ENCODE data around the gene PCSK4.

PCSK4 gene

GRCh38 chr19:1469255-1470054 lies 20.7 kb downstream of the PCSK4 start:
- peak in 1 of 6 experiments; percentile 33 for DNase-seq

DNA sequence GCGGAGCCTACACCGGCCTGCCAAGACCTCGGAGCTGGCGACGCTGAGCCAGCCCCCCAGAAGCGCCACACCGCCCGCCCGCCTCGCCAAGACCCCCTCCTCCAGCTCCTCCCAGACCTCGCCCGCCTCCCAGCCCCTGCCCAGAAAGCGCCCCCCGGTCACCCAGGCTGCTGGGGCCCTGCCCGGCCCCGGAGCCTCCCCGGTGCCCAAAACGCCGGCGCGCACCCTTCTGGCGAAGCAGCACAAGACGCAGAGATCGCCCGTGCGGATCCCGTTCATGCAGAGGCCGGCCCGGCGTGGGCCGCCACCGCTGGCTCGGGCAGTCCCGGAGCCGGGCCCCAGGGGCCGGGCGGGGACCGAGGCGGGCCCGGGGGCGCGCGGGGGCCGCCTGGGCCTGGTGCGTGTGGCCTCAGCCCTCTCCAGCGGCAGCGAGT lies 21.3 kb downstream of the PCSK4 start:
- peak in 1 of 6 experiments; percentile 33 for DNase-seq

- DNase-seq = no peak
Observed at GRCh38 chr19:1468274-1468820, 21.8 kb downstream of the PCSK4 start.

- DNase-seq = no peak
Observed at GRCh38 chr19:1467490-1468273, 22.5 kb downstream of the PCSK4 start.

- peak in 1 of 6 experiments; percentile 13 for DNase-seq
Observed at GRCh38 chr19:1467215-1467489, 23.0 kb downstream of the PCSK4 start.

DNA sequence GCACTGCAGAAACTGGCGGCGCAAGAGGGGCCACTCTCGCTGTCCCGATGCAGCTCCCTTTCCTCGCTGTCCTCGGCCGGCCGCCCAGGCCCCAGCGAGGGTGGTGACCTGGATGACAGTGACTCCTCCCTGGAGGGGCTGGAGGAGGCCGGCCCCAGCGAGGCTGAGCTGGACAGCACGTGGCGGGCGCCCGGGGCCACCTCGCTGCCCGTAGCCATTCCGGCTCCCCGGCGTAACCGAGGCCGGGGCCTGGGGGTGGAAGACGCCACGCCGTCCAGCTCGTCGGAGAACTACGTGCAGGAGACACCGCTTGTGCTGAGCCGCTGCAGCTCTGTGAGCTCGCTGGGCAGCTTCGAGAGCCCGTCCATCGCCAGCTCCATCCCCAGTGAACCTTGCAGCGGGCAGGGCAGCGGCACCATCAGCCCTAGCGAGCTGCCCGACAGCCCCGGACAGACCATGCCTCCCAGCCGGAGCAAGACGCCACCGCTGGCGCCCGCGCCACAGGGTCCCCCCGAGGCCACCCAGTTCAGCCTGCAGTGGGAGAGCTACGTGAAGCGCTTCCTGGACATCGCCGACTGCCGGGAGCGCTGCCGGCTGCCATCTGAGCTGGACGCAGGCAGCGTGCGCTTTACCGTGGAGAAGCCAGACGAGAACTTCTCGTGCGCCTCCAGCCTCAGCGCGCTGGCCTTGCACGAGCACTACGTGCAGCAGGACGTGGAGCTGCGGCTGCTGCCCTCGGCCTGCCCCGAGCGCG lies 23.5 kb downstream of the PCSK4 start:
- DNase-seq = no peak

GRCh38 chr19:1466018-1466460 lies 24.1 kb downstream of the PCSK4 start:
- DNase-seq = no peak

GRCh38 chr19:1465191-1466016 lies 24.7 kb downstream of the PCSK4 start:
- DNase-seq = no peak

DNA sequence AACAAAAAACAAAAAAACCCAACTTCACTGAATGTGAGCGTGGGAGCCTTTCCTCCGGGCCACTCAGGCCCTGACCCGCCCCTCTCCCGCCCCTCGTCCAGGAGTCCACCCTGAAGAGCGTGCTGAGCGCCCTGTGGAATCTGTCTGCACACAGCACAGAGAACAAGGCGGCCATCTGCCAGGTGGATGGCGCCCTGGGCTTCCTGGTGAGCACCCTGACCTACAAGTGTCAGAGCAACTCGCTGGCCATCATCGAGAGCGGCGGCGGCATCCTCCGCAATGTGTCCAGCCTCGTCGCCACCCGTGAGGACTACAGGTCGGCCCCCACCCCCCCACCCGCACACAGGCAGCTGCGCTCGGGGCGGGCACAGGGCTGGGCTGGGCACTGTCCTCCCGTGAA lies 28.3 kb downstream of the PCSK4 start:
- DNase-seq = no peak

DNA sequence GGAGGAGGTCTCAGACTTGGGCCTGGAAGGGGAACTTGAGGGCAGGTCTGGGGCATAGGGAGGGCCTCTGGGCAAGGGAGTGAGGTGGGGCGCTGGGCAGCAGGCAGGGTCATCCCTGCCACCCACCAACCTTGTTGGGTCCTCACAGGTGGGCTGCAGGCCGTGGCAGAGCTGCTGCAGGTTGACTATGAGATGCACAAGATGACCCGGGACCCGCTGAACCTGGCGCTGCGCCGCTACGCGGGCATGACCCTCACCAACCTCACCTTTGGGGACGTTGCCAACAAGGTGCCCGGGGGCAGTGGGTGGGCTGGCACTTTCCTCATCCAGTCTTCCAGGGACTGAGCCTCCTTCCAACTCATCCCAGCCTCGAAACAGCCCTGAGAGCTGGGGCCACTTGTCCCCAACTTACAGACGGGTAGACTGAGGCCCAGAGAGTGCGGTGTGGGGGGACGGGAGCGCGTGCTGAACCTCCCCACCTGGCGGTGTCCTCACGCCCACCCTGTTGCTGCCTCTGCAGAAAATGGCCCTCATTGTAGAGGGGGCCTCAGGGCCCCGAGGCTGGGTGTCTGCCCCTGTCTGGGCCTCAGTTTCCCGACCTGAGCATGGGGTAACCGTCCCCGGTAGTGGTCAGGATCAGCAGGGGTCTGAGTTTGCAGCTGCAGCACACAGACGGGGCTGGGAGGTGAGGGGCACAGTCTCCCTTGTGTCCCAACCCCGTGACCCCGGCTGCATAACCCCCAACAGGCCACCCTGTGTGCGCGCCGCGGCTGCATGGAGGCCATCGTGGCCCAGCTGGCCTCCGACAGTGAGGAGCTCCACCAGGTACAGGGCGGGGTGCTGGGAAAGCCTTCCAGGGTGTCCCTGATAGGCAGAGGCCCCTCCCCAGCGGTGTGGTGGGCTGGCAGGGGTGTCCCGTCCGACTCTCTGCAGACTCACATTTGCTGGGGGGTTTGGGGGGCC lies 29.8 kb downstream of the PCSK4 start:
- DNase-seq = no peak

DNA sequence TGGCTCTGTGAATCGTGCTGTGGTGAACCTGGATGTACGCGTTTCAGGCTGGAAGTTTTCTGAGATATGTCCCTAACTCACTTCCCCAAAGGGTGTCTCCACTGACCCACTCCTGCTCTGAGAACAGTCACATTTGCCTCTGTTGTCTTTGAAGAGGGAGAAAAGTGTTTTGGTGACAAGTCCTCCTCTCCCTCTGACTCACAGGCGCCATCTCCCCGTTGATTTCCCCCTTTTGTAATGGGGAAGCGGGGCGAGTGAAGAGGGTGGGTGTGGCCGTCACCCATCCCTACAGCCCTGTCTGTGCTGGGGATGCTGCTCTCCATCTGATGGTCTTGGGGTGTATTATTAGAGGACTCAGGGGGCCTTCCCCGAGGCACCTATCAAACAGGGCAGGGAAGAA lies 30.7 kb downstream of the PCSK4 start:
- DNase-seq = no peak

GRCh38 chr19:1457892-1458291 lies 32.3 kb downstream of the PCSK4 start:
- DNase-seq = no peak

DNA sequence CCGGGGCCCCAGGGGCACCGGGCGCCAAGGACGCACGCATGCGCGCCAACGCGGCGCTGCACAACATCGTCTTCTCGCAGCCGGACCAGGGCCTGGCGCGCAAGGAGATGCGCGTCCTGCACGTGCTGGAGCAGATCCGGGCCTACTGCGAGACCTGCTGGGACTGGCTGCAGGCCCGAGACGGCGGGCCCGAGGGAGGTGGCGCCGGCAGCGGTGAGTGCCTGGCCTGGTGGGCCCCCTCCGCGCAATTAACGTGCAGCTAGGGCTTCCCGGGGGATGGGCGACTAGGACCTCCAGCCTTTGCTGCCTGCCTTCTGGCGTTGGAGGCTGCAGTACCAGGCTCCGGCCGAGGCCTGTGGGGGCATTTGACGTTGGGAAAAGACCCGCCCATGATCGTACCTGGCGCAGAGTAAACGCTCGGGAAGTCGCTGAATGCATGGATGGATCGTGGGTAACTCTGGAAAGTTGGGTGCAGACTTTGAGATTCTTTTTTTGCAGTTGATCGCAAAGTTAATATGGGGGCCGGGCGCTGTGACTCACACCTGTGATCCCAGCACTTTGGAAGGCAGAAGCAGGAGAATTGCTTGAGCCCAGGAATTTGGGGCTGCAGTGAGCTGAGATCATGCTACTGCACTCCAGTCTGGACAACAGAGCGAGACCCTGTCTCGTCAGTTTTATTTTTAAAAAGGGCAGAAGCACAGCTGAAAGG lies 33.0 kb downstream of the PCSK4 start:
- DNase-seq = no peak

DNA sequence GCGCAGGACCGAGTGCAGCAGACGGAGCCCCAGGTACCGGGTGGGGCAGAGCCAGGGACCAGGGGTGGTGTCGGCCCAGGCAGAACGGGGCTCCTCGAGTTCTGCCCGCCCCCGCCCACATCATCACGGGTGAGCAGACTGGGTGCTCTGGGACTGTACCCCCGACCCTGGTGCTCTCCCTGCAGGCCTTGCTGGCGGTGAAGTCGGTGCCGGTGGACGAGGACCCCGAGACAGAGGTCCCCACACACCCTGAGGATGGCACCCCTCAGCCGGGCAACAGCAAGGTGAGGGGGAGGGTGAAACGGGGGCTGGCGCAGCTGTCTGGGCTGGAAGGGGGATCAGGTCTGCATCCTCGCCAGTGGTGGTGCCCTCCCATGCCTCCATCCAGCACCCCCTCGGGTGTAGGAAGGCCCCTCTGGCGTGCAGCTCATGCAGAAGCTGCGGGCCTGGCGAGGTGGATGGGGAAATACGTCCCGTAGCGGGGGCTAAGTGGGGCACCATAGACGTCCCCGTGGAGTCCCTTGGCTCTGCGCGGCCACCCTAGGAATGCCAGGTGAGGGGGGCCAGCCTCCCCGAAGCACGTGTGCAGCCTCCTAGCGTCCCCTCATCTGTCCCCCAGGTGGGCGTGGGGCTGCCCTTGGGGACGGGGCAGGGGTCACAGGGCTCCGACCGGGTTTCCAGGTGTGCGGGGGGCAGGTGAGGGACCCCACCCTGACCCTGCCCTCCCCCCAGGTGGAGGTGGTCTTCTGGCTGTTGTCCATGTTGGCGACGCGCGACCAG lies 33.8 kb downstream of the PCSK4 start:
- no peak for DNase-seq

DNA sequence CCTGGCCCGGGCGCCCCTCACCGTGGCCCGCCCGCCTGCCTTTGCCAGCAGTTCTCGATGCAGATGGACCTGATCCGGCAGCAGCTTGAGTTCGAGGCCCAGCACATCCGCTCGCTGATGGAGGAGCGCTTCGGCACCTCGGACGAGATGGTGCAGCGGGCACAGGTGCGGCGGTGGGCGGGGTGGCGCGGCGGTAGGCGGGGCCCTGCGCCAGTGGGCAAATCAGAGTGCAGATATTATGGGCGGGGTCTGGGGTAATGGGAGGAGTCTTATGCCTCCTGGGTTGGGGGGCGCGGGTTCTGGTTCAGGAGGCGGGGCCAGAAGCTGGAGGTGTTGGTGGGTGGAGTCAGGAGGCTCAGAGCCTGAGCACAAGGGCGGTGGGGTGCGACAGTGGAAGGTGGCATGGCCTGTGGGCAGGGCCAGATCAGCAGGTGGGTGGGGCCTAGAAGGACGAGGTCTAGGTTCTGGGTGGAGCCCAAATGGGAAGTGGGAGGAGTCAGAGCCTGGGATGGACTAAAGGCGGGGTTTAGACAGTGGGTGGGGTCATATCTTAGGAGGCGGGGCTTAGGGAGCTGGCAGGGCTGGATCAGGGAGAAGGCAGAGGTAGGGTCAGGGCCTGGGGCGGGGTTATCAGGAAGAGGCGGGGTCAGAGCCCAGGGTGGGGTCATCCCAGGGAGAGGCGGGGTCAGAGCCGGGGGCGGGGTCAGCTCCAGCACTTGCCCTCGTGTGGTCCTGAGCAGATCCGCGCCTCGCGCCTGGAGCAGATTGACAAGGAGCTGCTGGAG lies 34.6 kb downstream of the PCSK4 start:
- peak; percentile 33 to 69 (median 56) for DNase-seq

- peak in 1 of 6 experiments; percentile 36 for DNase-seq
Observed at GRCh38 chr19:1455002-1455335, 35.2 kb downstream of the PCSK4 start.

DNA sequence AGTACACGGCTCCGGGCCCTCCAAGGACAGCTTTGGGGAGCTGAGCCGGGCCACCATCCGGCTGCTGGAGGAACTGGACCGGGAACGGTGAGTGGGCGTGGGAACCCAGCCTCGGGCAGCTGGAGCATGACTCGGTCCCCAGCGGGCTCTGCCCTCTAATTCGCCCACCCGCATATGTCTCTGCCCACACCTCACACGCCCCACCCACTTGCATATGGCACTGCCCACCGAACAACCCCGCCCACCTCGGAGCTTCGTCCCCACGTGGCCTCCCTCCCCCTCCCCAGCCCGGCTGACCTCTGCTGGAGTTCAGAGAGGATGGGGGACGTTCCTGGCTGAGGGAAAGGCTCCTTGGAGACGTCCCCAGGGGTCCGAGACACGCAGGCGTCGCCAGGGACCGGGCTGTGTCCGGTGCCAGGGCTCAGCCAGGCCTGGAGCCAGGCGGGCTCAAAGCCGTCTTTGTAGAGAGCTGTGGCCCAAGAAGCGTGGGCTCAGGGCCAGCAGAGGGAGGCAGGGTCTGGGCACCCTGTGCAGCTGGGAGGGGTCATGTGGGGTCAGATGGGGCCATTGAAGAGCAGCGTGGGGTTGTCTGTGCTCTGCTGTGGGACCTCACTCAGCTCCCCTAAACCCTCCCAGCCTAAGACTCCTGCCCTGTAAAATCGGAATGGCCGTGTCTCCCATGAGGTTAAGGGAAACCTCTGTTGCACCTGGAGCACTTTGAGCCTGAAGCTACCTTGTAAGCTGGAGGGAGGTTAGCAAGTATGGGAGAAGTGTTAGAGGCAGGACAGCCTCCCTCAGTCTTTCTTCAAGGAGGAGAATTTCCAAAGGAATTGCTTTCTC lies 36.4 kb downstream of the PCSK4 start:
- DNase-seq = no peak
